Sigmoid colon (tissue), 7 donors: ENCODE results near the gene ANKDD1B. TPM values are rescaled to one million over a fixed set of nuclear protein-coding genes. Genes with fewer than 3 reads are reported as not detected.

Source experiments
- DNase-seq: peaks from one replicate; pipeline ENCODE4 v3.0.0-alpha.2; 2019
- H3K27ac ChIP-seq, 4 donors: fragments of 200-600 bp; sonication (generic); one replicate each; pipeline ENCODE4 v1.5.1; 2016 to 2019; ENCODE audit warnings: mild to moderate bottlenecking in 1 of 4
- H3K27me3 ChIP-seq, 3 donors: fragments of 200-600 bp; sonication (generic); one replicate each; pipeline ENCODE4 v1.5.1; 2019; ENCODE audit warnings: mild to moderate bottlenecking in 1 of 3
- H3K36me3 ChIP-seq, 4 donors: fragments of 200-600 bp; sonication (generic); one replicate each; pipeline ENCODE4 v1.5.1; 2016 to 2019
- H3K4me1 ChIP-seq, 4 donors: fragments of 200-600 bp; sonication (generic); one replicate each; pipeline ENCODE4 v1.5.1; 2017 to 2019
- H3K4me3 ChIP-seq, 4 donors: fragments of 200-600 bp; sonication (generic); one replicate each; pipeline ENCODE4 v1.5.1; 2017 to 2019; ENCODE audit warnings: mild to moderate bottlenecking in 2 of 4, moderate library complexity in 1 of 4
- H3K9me3 ChIP-seq, 4 donors: fragments of 200-600 bp in 3 of 4; sonication (generic) in 3 of 4; one replicate each; pipeline versions ENCODE4 v1.5.1 to v1.6.1; 2013 to 2019
- CTCF ChIP-seq, 4 experiments: fragments of 450-650 bp in 3 of 4; fragments of 200-600 bp in 1 of 4; IDR thresholded peaks; one replicate each; pipeline ENCODE4 v1.5.1; 2016 to 2019; ENCODE audit warnings: antibody characterized with exemption in 4 of 4, mild to moderate bottlenecking in 3 of 4, moderate library complexity in 2 of 4
- EP300 ChIP-seq, 4 donors: sonication (generic); formaldehyde crosslinking; IDR thresholded peaks; one replicate each; pipeline ENCODE4 v1.6.1; 2017; ENCODE audit warnings: antibody characterized with exemption in 4 of 4
- POLR2A ChIP-seq, 2 donors: fragments of 450-650 bp; IDR thresholded peaks; one replicate each; pipeline ENCODE4 v1.6.1; 2016; ENCODE audit warnings: antibody characterized with exemption in 2 of 2, mild to moderate bottlenecking in 2 of 2, moderate library complexity in 2 of 2
- POLR2AphosphoS5 ChIP-seq, 4 donors: sonication (generic); formaldehyde crosslinking; IDR thresholded peaks; one replicate each; pipeline ENCODE4 v1.6.1; 2017; ENCODE audit warnings: antibody characterized with exemption in 4 of 4
- WGBS, 2 donors: extraction: QIAGEN DNeasy Blood & Tissue Kit; methylation state at CpG; one replicate each; pipeline ENCODE4 v1.1.7; 2013; 5-methylcytosine and 5-hydroxymethylcytosine counted together
- intact Hi-C: fragments of 100-400 bp; cut with DNase I; formaldehyde crosslinking; loops from one replicate; pipeline ENCODE4 v1.15.1; 2023
- polyA plus RNA-seq, 3 donors: library from polyadenylated mRNA; stranded (reverse); fragments of 200-250 nt; gene quantifications; one replicate each; pipeline ENCODE4 v1.2.3, GENCODE V29; 2013
- total RNA-seq, 4 donors: library from RNA; depleted of rRNA; stranded (reverse); fragments of >200 nt; gene quantifications; one replicate each; pipeline ENCODE4 v1.1.0, GENCODE V29; 2016
- donor health status: healthy with polysubstance abuse.
- donor health status: Bipolar disorder and iron deficiency.
- donor health status: healthy.

ANKDD1B gene
- total and polyA plus RNA-seq, 7 donors: 0.36 to 3.0 (median 1.8) TPM; not detected in 2

DNA sequence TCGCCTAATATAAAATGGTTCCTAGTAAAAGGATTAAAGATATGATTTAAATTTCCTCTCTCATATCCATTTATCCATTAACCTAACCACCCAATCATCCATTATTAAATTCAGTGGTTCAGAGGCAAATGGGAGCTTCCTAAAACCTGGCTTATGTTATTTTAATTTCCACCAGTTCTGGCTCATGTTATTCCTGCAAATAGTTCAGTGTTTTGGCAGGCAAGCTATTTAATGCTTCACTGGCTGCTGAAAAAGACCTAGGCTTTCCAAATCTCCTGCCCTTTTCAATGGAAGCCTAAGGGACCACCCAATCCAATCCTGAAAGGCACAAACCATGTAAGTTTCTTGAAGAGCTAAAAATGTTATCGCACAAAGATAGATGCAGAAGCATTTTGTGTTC is 53.7 kb downstream of the ANKDD1B start:
- peaks cover 0 to 12% (median 0%) of the 10 kb centered on the region in 4 donors for H3K4me1 ChIP-seq
- no peak for DNase-seq
- intact Hi-C loops: no loop called here
- 93 to 96% methylated on average over 2 of the region's 2 CpGs for WGBS, 2 donors
- TF ChIP-seq EP300 (IDR thresholded peaks at IDR 0.05): no peak
- TF ChIP-seq POLR2AphosphoS5 (IDR thresholded peaks at IDR 0.05): no peak
- no peak for TF ChIP-seq POLR2A (IDR thresholded peaks at IDR 0.05)
- no peak for TF ChIP-seq CTCF (IDR thresholded peaks at IDR 0.05)
- H3K27me3 ChIP-seq: no peaks in the 10 kb centered on the region
- H3K9me3 ChIP-seq: no peaks in the 10 kb centered on the region
- no peak overlapping the region for H3K27ac ChIP-seq
- no peak overlapping the region for H3K4me3 ChIP-seq
- H3K36me3 ChIP-seq: no peaks in the 10 kb centered on the region

- Histone ChIP-seq H3K4me3 (no peak overlapping the region), H3K27me3 (no peaks in the 10 kb centered on the region), H3K4me1 (peaks cover 0 to 12% (median 0%) of the 10 kb centered on the region in 4 donors), H3K9me3 (no peaks in the 10 kb centered on the region), H3K36me3 (no peaks in the 10 kb centered on the region), H3K27ac (no peak overlapping the region)
- WGBS, 2 donors: 93 to 94% methylated on average over 6 of the region's 6 CpGs
- no peak for DNase-seq
- TF ChIP-seq POLR2A (IDR thresholded peaks at IDR 0.05) (no peak), EP300 (IDR thresholded peaks at IDR 0.05) (no peak), CTCF (IDR thresholded peaks at IDR 0.05) (no peak), POLR2AphosphoS5 (IDR thresholded peaks at IDR 0.05) (no peak)
- intact Hi-C loops: no loop called here
These were observed 55.5 kb downstream of the ANKDD1B start for GRCh38 chr5:75666801-75667200.

DNA sequence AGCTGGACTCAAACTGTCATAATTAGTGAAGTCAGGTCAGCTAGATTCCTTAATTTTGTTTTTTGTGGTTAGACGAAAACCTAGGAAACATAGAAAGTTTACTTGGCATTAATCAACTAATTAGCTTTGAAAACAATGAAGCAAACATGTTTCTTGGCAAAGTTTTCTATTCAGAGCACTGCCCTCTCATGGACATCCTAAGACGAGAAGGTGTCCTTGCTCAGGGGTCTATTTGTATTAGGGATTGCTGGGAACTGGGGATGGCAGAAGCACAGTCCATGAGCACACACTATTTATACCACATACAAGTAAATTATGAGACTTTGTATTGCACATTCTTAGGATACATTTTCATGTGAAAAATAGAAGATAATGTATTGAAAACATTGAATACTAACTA is 56.3 kb downstream of the ANKDD1B start:
- intact Hi-C loops: no loop called here
- WGBS, 2 donors: 74 to 80% methylated on average over 2 of the region's 2 CpGs

GRCh38 chr5:75668445-75668844 is 57.2 kb downstream of the ANKDD1B start:
- no peak for DNase-seq
- TF ChIP-seq EP300 (IDR thresholded peaks at IDR 0.05) (no peak), POLR2AphosphoS5 (IDR thresholded peaks at IDR 0.05) (no peak), POLR2A (IDR thresholded peaks at IDR 0.05) (no peak), CTCF (IDR thresholded peaks at IDR 0.05) (no peak)
- Histone ChIP-seq H3K27me3 (no peaks in the 10 kb centered on the region), H3K36me3 (peaks cover 0 to 11% (median 0%) of the 10 kb centered on the region in 4 donors), H3K4me1 (peaks cover 0 to 12% (median 0%) of the 10 kb centered on the region in 4 donors), H3K4me3 (no peak overlapping the region), H3K9me3 (no peaks in the 10 kb centered on the region), H3K27ac (no peak overlapping the region)
- 86 to 87% methylated on average over 2 of the region's 2 CpGs for WGBS, 2 donors
- intact Hi-C loops: no loop called here

More for the DNA sequence above, 56.3 kb downstream of the ANKDD1B start:
- no peaks in the 10 kb centered on the region for H3K27me3 ChIP-seq
- no peaks in the 10 kb centered on the region for H3K9me3 ChIP-seq
- no peak for DNase-seq
- H3K27ac ChIP-seq: no peak overlapping the region
- TF ChIP-seq POLR2AphosphoS5 (IDR thresholded peaks at IDR 0.05): no peak
- TF ChIP-seq POLR2A (IDR thresholded peaks at IDR 0.05): no peak
- no peak for TF ChIP-seq EP300 (IDR thresholded peaks at IDR 0.05)
- no peak for TF ChIP-seq CTCF (IDR thresholded peaks at IDR 0.05)
- peaks cover 0 to 2% (median 0%) of the 10 kb centered on the region in 4 donors for H3K36me3 ChIP-seq
- no peak overlapping the region for H3K4me3 ChIP-seq
- peaks cover 0 to 12% (median 0%) of the 10 kb centered on the region in 4 donors for H3K4me1 ChIP-seq
